GM19397 (cell line): ENCODE measurements around the gene MAL.

ENCODE experiments used
- ATAC-seq: cut with Tn5 transposase; IDR thresholded peaks from one replicate; pipeline ENCODE4 v1.9.1; 2021; ENCODE audit warnings: mild to moderate bottlenecking, moderate library complexity; ENCODE audit not compliant: unreplicated experiment

MAL gene

DNA sequence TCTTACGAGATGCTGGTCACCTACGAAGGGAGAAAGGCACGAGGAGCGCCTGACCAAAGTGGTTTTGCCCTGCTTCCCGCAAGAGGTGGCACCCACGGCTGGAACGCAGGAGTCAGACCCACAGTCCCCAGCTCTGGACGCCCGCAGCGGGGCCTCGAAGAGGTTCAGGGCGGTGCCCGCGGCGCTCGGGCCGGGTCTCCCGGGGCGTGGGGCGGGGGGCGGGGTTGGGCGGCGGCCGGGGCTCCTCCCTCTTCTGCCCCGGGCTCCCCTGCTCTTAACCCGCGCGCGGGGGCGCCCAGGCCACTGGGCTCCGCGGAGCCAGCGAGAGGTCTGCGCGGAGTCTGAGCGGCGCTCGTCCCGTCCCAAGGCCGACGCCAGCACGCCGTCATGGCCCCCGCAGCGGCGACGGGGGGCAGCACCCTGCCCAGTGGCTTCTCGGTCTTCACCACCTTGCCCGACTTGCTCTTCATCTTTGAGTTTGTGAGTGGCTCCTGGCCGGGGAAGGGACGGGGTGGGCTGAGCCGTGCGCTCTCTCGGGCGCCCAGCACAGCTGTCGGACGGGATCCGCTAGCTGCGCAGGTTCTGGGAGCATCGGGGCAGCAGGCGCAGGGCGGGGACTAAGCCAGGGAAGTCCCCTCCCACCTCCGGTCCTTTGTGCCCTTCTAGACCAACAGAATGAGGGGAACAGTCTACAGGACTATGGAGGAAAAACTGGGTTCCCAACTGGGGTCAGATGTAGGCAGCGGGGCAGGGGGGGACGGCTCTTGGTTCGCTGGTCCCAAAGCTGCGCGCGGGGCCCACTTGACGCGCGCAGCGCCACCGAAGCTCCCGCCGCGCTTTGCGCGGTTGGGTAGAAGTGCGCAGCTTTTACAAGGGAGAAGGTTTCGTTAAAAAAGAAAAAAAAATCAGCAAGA is at the start of gene MAL:
MAL (plus strand) TSS at position 303 of the 914 bp plus-strand sequence; CDS start at position 388, 85 bp downstream.
- no peak for ATAC-seq

DNA sequence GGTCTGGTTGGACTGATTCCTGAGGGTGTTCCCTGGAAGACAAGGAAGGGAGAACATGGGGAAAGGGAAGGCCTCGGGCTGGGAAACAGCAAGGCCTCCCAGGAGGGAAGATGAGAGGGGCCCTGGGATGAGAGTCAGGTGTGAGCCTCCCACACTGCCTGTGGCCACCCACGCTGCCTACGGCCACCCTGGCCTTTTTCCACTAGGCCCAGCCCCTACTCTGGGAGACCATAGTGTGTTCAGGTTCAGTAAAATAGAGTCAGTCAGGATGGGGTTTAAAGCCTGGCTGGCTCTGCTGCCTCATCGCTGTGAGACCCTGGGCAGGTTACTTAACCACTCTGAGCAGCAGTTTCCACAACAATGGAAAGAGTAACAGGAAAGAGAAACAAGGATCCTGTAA is 47.7 kb upstream of the MAL start:
- no peak for ATAC-seq

DNA sequence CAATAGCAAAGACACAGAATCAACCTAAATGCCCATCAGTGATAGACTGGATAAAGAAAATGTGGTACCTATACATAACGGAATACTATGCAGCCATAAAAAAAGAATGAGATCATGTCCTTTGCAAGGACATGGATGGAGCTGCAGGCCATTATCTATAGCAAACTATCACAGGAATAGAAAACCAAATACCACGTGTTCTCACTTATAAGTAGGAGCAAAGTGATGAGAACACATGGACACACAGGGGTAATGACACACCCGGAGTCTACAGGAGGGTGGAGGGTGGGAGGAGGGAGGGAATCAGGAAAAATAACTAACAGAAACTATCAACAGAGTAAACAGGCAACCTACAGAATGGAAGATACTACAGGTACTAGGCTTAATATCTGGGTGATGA is 46.6 kb upstream of the MAL start:
- ATAC-seq = no peak

DNA sequence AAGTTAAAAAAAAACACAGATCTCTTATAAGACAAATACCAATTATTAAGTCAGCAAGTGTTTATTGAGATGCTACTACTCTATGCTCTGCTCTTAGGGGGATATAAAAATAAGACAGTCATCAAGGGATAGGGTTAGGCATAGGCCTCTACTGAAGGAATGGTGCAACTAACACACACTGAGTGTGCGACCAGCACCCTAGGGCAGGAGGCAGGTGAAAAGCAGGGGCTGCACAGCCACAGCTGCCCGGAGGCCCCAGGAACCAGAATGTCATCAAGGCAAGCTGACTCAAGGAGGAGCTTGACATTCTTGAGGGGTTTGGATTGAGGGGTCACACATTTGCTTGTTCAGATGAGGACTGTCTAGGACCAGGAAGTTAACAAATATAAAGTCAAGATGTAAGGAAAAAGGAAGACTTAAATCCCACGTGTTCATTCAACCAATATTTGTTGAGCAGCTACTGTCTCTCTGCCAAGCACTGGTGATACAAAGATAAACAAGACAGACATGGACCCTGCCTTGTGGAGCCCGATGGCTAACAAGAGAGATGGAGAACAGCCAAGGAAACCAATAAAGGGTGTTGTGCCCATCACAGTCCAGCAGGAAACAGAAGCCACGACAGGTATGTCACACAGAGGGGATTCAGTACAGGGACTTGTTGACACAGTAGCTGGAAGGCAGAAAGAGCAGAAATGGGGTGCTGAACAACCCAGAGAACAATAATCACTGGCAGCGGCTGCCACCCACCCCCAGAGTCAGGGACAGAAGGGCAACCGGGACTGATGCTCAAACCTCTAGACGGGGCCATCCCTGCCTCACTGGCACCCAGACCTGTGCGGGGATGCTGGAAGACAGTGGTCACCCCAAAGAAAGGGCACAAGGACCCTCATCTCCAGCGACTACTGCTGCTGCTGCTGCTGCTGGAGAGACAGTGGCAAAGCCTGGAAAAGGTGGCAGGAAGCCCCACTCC is 45.8 kb upstream of the MAL start:
- no peak for ATAC-seq

DNA sequence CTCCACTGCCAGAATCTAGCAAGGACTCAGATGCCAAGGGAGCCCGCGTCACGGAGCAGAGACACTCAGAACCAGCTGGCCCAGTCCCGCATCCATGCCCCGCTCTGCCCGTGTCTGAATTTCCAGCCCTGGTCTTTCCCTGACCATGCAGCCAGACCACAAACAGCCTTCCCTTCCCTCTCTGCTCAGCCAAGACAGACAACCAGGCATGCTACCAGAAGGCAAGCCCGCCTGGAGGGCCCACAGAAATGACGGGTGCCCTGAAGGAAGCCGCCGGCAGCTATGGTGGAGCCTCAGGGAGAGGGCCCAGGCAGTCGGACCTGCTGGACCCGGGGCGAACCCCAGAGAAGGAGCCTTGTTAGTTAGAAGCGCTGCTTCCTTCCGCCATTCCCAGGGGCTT is 45.1 kb upstream of the MAL start:
- ATAC-seq = no peak

DNA sequence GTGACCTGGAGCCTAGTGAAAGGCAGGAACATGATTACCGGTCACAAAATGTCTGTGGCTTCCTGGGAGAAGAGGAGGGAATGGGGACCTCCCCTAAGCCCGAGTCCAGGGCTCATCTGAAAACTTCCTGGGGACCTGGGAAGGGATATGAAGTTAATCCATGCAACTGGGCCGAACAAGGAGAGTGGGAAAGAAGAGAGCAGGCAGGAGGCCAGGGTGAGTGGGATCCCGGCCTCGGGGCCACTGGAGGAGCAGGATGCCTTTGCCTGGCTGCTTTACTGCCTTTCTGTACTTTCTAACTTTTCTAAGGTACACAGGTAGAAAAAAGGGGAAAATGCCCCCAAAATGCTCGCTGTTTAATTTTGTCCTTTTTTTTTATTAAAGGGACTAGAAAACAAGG is 43.4 kb upstream of the MAL start:
- ATAC-seq = no peak

DNA sequence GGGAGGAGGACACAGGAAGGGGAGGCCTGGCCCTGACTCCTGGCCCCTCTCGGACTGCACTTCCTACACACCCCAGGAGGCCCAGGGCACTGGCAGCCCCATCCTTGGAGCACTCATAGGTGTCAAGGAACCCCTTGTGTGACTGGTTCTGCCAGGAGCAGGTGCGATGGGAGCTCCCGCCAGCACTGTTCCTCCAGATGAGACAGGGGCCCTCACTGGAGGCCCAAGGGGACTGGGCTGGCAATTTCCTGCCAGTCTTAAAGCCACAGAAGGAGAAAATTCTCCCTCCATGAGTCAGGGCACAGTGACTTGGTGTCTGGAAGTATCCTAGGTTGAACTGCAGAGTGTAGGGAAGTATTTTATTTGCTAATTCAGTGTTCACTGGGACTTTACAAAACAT is 42.8 kb upstream of the MAL start:
- ATAC-seq = no peak

DNA sequence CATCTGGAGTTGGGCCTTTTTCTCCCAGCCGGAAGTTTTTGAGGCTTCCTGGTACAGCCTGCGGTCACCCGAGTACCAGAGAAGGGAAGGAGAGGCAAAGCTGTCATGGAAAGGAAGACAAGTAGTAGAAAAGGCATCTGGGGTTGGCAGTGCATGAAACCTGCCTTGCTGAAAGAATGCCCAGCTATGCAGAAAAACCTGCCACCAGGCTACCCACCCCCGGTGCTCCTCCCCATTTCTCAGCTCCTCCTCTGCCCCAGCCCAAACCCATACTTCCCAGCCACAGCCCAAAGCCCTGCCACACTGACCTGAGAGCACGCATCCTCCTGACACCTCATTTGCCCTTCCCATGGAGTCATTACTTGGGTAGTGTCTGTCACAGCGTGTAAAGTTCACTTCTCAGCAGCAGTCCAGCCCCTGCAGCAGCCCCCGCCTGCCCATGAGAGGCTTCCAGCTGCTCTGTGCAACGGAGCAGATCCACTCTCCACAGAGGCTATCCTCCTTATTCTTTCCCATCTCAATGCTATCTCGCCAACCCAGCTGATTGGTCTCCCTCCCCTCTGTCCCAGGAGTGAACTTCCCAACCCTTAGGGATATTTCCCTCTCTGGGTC is 40.4 kb upstream of the MAL start:
- no peak for ATAC-seq

DNA sequence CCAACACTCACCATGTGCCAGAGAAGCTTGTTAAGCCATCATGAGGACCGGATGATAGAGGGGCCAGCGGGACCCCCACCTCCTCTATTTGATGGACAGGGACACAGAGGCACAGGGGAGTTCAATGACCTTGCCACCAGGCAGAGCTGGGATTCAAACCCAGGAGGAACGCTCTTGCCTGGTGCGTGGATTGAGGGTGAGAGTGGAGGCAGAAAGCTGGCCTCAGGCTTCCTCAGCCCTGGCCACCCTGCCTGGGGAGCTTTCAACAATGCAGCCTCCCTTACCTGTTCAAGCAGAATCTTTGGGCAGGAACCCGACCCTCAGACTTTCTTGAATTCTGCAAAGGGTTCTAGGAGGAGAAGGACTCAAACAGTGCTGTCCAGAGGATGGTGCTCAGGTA is 39.9 kb upstream of the MAL start:
- no peak for ATAC-seq

DNA sequence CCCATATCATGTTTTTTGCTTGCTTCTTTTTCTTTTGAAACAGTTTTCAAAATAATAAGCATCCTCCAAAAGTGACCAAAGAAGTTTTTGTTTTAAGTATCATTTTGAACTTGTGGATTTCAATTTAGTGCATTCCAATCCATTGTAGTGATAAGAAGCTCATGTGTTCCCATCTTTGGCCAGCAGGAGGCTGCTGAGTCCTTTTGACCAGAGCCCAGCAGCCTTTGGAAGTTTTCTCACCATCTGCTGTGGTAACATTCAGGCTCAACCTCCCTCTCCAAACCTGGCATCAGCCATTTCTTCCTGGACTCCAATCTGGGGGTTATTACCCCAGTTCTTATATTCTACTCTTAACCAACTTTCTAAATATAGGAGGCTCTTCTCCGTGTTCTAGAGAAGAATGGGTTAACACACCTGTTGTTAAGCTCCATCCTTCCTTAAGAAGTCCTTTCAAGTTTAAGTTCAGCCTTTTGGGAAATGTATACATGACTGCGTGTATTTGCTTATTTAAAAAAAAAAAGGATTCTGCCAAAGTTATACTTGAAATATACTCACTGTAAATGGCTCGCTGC is 39.0 kb upstream of the MAL start:
- no peak for ATAC-seq

DNA sequence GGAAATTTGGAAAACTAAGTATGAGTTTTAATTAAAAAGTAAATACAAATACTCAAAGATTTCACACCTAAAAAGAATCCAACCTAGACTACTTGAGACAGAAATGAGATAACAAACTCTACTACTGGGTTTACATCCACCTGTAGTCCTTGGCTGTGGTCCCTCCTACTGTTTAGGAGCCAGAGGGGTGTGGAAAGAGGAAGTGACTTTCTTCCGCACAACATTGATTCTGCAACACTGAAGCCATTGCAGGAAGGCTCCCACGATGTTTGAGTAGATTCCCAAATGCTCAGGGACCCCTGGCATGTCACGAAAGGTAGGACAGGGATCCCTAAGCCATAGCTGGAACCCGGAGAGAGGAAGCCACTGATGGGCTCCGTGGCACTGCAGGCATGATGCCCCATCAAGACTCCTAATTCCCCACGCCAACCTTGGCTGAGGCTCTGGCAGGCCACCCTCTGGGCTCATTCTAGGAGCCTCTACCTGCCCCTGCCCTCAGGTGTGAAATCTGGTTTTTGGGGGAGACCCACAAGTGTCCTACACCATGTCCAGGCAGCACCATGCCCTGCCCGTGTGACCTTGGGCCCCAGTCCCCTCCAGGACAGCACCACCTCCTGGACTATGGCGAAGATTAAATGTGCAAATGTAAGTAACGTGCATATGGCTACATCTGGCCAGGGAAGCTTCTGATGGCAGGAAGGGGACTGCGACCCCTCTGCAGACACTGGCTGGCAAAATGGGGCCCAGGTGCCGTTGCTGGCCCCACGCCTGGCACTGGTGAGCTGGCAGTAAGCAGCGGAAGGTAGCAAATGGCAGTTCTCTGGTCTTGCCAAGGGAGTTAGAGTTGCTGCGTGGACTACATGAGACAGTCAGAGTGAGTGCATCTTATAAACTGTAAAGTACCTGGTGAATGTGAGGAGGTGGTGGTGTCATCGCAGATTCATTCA is 38.2 kb upstream of the MAL start:
- ATAC-seq = no peak

DNA sequence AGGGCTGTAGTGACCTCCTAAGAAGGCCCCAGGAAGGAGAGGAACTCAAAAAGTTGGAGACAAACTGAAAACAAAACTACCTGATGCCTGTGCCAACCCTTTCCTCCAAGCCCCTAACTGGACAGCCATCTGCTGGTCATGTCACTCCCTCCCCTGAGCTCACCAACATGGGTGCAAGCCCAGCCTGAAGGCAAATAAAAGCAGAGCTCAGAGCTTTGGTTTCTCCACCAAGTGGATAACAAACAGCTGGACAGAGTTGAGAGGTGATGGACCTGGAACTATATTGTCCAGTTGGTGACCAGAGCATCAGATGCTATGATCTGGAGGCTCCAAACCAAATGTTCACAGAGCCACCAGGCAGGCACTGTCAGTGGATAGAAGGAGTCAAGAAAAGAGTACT is 34.6 kb upstream of the MAL start:
- ATAC-seq = no peak

DNA sequence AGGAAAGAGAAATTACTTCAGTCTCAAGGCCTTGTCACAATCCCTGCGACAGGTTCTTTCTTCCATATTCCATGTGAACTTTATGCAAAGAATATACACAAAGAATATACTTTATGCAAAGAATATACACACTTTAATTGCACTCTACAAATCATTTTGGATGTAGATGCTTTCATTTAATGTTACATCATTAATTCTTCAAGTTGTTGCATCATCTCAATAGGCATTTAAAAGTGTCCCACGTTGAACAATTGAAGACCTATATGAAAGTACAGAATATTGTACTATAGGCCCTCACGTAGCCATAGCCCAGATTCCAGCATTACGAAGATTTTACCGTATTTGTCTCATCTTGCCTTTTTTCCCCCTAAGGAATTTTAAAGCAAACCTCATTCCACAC is 33.1 kb upstream of the MAL start:
- no peak for ATAC-seq

DNA sequence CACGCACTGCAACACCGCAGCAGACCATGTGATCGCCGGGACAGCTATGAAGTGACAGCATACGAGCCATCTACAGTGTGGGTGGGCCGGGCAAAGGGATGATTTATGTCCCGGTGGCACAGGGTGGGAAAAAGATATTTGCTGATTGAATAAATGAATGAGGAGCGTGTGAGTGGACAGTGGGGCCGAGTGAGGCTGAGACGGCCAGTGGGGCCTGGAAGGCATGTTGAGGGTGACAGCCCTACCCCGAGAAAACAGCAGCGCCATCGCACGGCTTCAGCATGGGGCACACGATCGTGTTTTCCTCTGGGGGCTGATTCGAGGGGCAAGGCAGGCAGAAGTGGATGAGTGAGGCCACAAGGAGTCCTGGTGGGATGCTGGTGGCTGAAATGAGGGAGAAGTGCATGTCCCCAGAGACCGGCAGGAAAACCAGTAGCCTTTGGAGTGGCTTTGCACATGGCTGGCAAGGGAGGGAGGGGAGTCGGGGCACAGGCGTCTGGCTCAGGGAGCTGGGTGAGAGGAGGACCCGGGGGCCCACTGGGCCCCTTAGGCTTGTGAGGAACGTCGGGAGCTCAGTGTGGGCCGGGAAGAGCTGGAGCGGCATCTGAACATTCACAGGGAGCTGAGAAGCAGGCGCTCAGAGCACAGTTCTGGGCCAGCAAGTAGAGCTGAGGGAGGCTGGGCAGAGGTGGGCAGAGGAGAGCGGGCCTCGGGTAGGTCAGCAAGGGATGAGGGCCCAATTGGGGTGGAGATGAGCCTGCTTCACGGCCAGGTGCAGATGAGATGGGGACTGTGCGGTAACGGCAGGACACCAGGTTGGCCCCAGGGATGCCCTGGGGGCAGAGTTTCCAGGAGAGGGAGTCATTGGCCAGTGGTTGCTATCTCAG is 32.1 kb upstream of the MAL start:
- no peak for ATAC-seq

DNA sequence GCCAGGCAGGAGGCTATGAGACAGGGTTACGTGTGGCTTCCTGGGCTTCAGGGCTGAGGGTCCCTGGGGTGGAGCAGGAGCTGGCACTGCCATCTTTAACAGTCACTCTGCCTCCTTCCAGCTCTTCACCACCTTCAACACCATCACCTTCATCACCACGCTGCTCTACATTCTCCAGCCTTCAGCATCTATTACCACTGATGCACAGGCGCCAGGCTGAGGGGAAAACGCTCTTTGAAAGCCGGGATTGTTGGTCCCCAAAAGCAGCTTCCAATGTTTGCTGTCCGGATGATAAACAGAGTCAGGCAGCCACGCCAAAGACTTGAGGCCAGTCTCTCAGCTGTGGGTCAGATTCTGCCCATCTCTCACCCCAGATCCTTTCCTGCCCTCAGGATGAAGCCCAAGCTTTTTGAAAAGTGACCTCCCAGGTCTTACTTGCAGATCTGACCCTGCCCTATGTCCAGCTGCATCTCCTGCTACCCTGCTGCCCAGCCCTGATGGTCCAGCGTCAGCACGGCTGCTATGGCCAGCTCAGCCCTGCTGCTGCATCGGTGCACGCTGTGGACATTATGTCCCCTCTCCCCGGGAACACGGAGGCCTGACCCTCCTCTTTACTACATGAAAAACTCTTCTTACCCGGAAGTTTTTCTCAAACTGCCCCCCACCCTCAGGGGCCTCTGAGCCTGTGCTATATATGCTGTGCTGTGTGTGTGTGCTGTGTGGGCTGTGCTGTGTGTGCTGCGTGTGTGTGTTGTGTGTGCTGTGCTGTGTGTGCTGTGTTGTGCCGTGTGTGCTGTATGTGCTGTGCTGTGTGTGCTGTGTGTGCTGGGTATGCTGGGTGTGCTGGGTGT is 31.2 kb upstream of the MAL start:
- ATAC-seq = no peak

DNA sequence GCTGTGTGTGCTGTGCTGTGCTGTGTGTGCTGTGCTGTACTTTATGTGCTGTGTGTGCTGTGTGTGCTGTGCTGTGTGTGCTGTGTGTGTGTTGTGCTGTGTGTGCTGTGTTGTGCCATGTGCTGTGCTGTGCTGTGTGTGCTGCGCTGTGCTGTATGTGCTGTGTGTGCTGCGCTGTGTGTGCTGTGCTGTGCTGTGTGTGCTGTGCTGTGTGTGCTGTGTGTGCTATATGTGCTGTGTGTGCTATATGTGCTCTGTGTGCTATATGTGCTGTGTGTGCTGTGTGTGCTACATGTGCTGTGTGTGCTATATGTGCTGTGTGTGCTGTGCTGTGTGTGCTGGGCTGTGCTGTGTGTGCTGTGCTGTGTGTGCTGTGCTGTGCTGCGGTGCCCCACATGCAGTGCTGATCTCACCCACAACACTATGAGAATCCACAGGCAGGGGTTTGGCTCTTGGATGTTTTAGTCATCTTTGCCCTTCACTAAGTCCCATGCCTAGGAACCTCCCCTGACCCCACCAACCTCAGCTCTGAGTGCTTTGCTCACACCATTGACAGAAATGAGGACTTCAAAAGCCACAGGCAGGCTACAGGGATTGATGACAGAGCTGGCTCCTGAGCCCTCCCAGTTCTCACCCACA is 30.5 kb upstream of the MAL start:
- ATAC-seq = no peak

DNA sequence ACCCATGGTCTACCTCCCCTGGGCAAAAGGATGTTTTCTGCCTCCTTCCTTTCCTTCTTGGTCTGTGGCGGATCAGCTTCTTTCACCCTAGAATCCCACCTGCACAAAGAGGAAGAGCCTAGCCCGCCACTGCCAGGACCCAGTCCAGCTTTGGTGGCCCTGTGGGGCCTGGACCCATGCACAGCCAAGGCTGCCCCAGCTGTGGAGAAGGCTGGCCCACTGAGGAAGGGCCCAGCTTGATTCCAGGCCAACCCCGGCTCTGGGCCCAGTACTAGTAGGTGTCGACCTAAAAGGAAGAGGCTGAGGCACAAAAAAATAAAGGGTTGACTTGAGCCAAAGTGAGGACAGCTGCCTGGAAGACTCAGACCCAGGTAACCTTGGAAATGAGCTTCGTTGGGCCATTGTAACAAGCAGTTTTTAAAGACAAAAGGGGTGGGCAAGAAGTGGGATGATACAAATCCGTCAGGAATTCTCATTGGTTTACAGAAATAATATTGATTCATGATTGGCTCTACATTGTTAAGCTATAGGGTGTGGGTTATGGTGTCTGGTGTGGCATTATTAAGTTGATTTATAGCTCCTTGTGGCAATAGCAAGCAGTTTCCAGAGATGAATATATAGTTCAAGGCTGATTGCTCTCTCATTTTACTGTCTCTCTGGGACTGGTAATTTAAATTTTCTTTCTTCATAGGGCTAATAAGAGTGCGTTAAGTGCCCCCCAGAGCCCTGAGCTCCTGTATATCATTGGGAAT is 29.8 kb upstream of the MAL start:
- ATAC-seq = no peak
